Daoy (cell line): ENCODE data around the gene COL18A1. TPM values are rescaled to one million over a fixed set of nuclear protein-coding genes. Genes with fewer than 3 reads are reported as not detected.
"Not testable (repeated sequence)": the region's sequence is repeated elsewhere in the genome, so short reads cannot be mapped to it uniquely, and the experiment has no call there.

ENCODE experiments used
- DNase-seq: peaks from one replicate; pipeline ENCODE4 v3.0.0-alpha.2; 2015; ENCODE audit warnings: low read depth
- total RNA-seq: library from RNA; depleted of rRNA; stranded (reverse); fragments of >200 nt; shearing (Covaris generic); gene quantifications from 2 replicates; pipeline ENCODE4 v1.2.3, GENCODE V29; 2014

The COL18A1 gene
- total RNA-seq, 1 experiment from 2014 or later, result 38.9 TPM

GRCh38 chr21:45427331-45428271 lies 22.6 kb downstream of the COL18A1 start:
- DNase-seq, result peak; percentile 97

GRCh38 chr21:45428534-45428933 lies 23.6 kb downstream of the COL18A1 start:
- DNase-seq, result no peak

GRCh38 chr21:45429221-45430175 lies 24.5 kb downstream of the COL18A1 start:
- no peak for DNase-seq

- no peak for DNase-seq
Measured at GRCh38 chr21:45430521-45431501, 25.8 kb downstream of the COL18A1 start.

GRCh38 chr21:45431781-45432572 lies 27.0 kb downstream of the COL18A1 start:
- no peak for DNase-seq

GRCh38 chr21:45432575-45433255 lies 27.8 kb downstream of the COL18A1 start:
- DNase-seq, result peak; percentile 34

- no peak for DNase-seq
Measured at GRCh38 chr21:45433301-45433700, 28.3 kb downstream of the COL18A1 start.

- no peak for DNase-seq
Measured at GRCh38 chr21:45433911-45434644, 29.1 kb downstream of the COL18A1 start.

GRCh38 chr21:45434645-45435217 lies 29.8 kb downstream of the COL18A1 start:
- no peak for DNase-seq

GRCh38 chr21:45435405-45435981 lies 30.5 kb downstream of the COL18A1 start:
- no peak for DNase-seq

GRCh38 chr21:45436351-45437065 lies 31.5 kb downstream of the COL18A1 start:
- no peak for DNase-seq

GRCh38 chr21:45437844-45438243 lies 32.9 kb downstream of the COL18A1 start:
- DNase-seq, result not testable (repeated sequence)

- no peak for DNase-seq
Measured at GRCh38 chr21:45438391-45439145, 33.6 kb downstream of the COL18A1 start.

GRCh38 chr21:45439161-45439872 lies 34.4 kb downstream of the COL18A1 start:
- peak; percentile 87 for DNase-seq

GRCh38 chr21:45439901-45440461 lies 35.0 kb downstream of the COL18A1 start:
- no peak for DNase-seq
